Mesothelial cell of epicardium (in vitro differentiated cells): ENCODE results near the gene RNF157. TPM values are rescaled to one million over a fixed set of nuclear protein-coding genes. Genes with fewer than 3 reads are reported as not detected.

Experiments
- DNase-seq, 2 experiments: peaks; one replicate each; pipeline ENCODE4 v3.0.0; 2021; ENCODE audit warnings: low spot score in 2 of 2; ENCODE audit not compliant: unreplicated experiment in 2 of 2
- H3K27ac Mint-ChIP-seq: 2 replicates; pipeline ENCODE4 v1.8.0; 2021; ENCODE audit warnings: mixed read lengths
- H3K27me3 Mint-ChIP-seq: 2 replicates; pipeline ENCODE4 v1.8.0; 2021; ENCODE audit warnings: low read depth, mixed read lengths
- H3K36me3 Mint-ChIP-seq: 2 replicates; pipeline ENCODE4 v1.8.0; 2021; ENCODE audit warnings: mixed read lengths
- H3K4me1 Mint-ChIP-seq: 2 replicates; pipeline ENCODE4 v1.8.0; 2021; ENCODE audit warnings: mixed read lengths
- H3K4me3 Mint-ChIP-seq: 2 replicates; pipeline ENCODE4 v1.8.0; 2021; ENCODE audit warnings: mild to moderate bottlenecking, moderate library complexity, mixed read lengths
- H3K9me3 Mint-ChIP-seq: 2 replicates; pipeline ENCODE4 v1.8.0; 2021; ENCODE audit warnings: mixed read lengths
- CTCF ChIP-seq: fragments of 200-600 bp; sonication (generic); IDR thresholded peaks from one replicate; pipeline ENCODE4 v1.5.0; 2021; ENCODE audit warnings: antibody characterized with exemption; ENCODE audit not compliant: unreplicated experiment
- total RNA-seq: library from RNA; stranded (reverse); gene quantifications from 3 replicates; pipeline ENCODE4 v1.2.1, GENCODE V29; 2021

RNF157 gene
- total RNA-seq, 1 donor from 2014 or later = 8.0 TPM

GRCh38 chr17:76142585-76143041 lies 97.7 kb downstream of the RNF157 start:
- H3K36me3 Mint-ChIP-seq = no peaks in the 10 kb centered on the region
- H3K4me1 Mint-ChIP-seq = peaks cover 49% of the 10 kb centered on the region
- peaks cover 43% of the 10 kb centered on the region for H3K27me3 Mint-ChIP-seq
- TF ChIP-seq CTCF = no peak
- H3K9me3 Mint-ChIP-seq = no peaks in the 10 kb centered on the region
- DNase-seq = no peak
- H3K4me3 Mint-ChIP-seq = peak overlapping the region; percentile 70
- peak overlapping the region; percentile 37 for H3K27ac Mint-ChIP-seq

GRCh38 chr17:76142039-76142584 lies 98.2 kb downstream of the RNF157 start:
- Mint-ChIP-seq H3K27me3 (peaks cover 46% of the 10 kb centered on the region), H3K4me3 (peak overlapping the region; percentile 70), H3K9me3 (no peaks in the 10 kb centered on the region), H3K4me1 (peaks cover 47% of the 10 kb centered on the region), H3K27ac (peak overlapping the region; percentile 37), H3K36me3 (no peaks in the 10 kb centered on the region)
- no peak for DNase-seq
- no peak for TF ChIP-seq CTCF

DNA sequence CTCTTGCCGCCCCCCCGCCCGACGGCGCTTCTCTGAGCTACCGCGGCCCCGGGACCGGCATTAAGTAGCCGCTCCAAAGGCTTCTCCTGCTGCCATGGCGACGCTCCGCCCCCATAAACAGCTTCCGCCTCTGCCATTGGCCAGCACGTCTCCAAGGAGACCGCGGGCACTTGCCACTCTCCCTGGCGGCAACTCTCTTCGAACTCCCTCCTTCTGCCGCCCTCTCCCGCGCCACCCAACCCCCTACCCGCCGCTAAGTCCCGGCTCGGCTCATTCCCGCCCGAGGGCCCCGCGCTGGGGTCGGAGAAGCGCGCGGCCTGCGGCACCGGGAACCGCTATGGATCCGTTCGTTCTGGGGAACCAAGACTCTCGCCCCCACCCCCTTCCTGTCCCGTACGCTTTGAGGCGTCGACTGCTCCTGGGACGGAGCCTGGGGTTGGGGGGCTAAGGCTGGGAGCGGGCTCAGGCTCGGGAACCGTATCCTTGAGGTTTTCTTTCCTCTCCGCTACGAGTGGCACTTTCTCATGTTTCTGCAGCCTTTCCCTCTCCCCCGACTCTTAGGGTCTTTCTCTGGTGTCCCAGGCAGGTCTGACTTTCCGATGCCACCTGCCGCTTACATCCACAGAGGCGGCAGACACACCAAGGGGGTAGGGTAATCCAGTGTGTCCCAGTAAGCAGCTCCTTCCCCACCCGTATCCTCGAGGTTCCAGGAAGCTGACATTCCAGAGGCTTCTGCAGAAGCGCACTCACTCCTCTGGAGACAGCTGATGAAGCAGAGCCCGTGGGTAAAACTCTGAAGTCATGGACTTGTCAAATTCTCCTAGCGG lies 98.9 kb downstream of the RNF157 start, which contains the start of gene FOXJ1:
FOXJ1 (minus strand) TSS at position 34 of the 827 bp plus-strand sequence. CDS start 850 bp downstream, outside the sequence.
- H3K4me1 Mint-ChIP-seq = peaks cover 53% of the 10 kb centered on the region
- H3K27ac Mint-ChIP-seq = peak within 1 kb of the TSS; percentile 81
- peak; percentile 82 to 93 for DNase-seq

GRCh38 chr17:76140661-76141211 lies 99.6 kb downstream of the RNF157 start:
- no peak for TF ChIP-seq CTCF
- Mint-ChIP-seq H3K36me3 (no peaks in the 10 kb centered on the region), H3K9me3 (no peaks in the 10 kb centered on the region), H3K4me3 (peak overlapping the region; percentile 55), H3K4me1 (peaks cover 54% of the 10 kb centered on the region), H3K27ac (no peak overlapping the region), H3K27me3 (peaks cover 58% of the 10 kb centered on the region)
- no peak for DNase-seq

More for the DNA sequence above, 98.9 kb downstream of the RNF157 start, which contains the start of gene FOXJ1:
- TF ChIP-seq CTCF = no peak
- Mint-ChIP-seq H3K27me3 (peaks cover 53% of the 10 kb centered on the region), H3K9me3 (no peaks in the 10 kb centered on the region), H3K4me3 (peak within 1 kb of the TSS; percentile 70), H3K36me3 (no peaks in the 10 kb centered on the region)

- peak overlapping the region; percentile 55 for H3K4me3 Mint-ChIP-seq
- peaks cover 64% of the 10 kb centered on the region for H3K27me3 Mint-ChIP-seq
- TF ChIP-seq CTCF = no peak
- no peaks in the 10 kb centered on the region for H3K36me3 Mint-ChIP-seq
- no peaks in the 10 kb centered on the region for H3K9me3 Mint-ChIP-seq
- H3K27ac Mint-ChIP-seq = peak overlapping the region; percentile 43
- no peak for DNase-seq
- peaks cover 60% of the 10 kb centered on the region for H3K4me1 Mint-ChIP-seq
Observed at GRCh38 chr17:76139801-76140660, 100.3 kb downstream of the RNF157 start.
